ENCODE results near the gene NRL.

DNA sequence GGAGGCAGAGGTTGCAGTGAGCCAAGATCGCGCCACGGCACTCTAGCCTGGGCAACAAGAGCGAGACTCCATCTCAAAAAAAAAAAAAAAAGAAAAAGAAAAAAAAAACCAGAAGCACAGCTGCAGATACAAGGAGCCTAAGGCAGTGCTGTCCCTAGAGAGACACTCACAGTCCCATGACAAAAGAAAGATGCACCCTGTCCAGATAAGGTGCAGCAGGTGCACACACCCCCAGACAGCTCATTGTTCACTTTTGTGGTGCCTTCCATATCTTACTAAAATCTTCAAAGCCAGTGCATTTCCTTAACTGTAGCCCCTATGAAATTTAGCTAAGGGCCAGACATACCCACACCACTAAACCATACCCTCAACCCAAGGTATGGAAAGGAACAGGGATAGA is 7.7 kb upstream of the NRL start:
- TF ChIP-seq, protein P1, sequence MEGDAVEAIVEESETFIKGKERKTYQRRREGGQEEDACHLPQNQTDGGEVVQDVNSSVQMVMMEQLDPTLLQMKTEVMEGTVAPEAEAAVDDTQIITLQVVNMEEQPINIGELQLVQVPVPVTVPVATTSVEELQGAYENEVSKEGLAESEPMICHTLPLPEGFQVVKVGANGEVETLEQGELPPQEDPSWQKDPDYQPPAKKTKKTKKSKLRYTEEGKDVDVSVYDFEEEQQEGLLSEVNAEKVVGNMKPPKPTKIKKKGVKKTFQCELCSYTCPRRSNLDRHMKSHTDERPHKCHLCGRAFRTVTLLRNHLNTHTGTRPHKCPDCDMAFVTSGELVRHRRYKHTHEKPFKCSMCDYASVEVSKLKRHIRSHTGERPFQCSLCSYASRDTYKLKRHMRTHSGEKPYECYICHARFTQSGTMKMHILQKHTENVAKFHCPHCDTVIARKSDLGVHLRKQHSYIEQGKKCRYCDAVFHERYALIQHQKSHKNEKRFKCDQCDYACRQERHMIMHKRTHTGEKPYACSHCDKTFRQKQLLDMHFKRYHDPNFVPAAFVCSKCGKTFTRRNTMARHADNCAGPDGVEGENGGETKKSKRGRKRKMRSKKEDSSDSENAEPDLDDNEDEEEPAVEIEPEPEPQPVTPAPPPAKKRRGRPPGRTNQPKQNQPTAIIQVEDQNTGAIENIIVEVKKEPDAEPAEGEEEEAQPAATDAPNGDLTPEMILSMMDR (conservative IDR thresholded peaks at IDR 0.05) = no peak
- no peak for TF ChIP-seq EZH2 (IDR thresholded peaks at IDR 0.05; ENCODE audit: low read depth)

Data from PC-9 (cell line).